MM.1S (cell line): ENCODE data around the gene OR2B3.

Experiments used
- CTCF ChIP-seq: fragments of 300-600 bp; sonication (generic); IDR thresholded peaks from 2 replicates; pipeline ENCODE4 v1.5.1; 2016; ENCODE audit warnings: antibody characterized with exemption, low read length, mixed read lengths
- EZH2 ChIP-seq: fragments of 300-600 bp; sonication (generic); optimal IDR thresholded peaks from 2 replicates; pipeline ENCODE3; 2017; ENCODE audit warnings: low read depth, mild to moderate bottlenecking, antibody characterized with exemption, low read length, mixed read lengths

DNA sequence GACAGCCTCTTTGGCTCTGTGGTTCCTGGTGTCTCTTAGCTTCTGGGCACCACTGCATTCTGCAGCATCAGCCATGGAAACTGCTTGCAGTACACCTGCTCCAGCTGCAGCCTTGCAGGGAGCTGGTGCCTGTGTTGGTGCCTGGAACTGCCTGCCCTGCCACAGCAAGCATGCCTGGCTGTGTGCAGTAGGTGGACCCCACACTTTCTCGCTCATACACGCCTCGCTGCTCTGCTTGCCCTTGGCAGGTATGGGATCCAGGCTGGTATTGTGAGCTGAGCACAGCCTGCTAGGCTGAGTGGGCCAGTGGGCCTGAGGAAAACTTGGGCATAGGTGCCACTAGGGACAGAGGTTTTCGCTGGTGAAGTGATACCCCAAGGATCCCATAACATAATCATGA lies 43.5 kb upstream of the OR2B3 start:
- TF ChIP-seq CTCF (no peak), EZH2 (no peak)
